ENCODE data around the gene HPS1.

- TF ChIP-seq CTCF (conservative IDR thresholded peaks at IDR 0.05; ENCODE audit: low read depth, low read length), result no peak
- no peak for TF ChIP-seq EZH2 (IDR thresholded peaks at IDR 0.05; ENCODE audit: low read length, unreplicated experiment)
Observed at GRCh38 chr10:98410759-98411158, 36.0 kb downstream of the HPS1 start.
